Coronary artery (tissue), 2 donors: Measurements from ENCODE around the gene HMGXB3.

Source experiments
- DNase-seq: peaks from one replicate; pipeline ENCODE4 v3.0.0-alpha.2; 2017; ENCODE audit warnings: low spot score
- H3K27ac ChIP-seq, 2 donors: fragments of 200-600 bp; sonication (generic); one replicate each; pipeline ENCODE4 v1.5.1; 2016 to 2019
- H3K4me3 ChIP-seq: fragments of 200-600 bp; sonication (generic); 2 replicates; pipeline ENCODE4 v1.5.1; 2016; ENCODE audit warnings: mild to moderate bottlenecking, moderate library complexity
- TF ChIP-seq, protein P1 (sequence below): fragments of 200-600 bp; sonication (generic); IDR thresholded peaks from one replicate; pipeline ENCODE4 v1.5.1; 2019; ENCODE audit warnings: antibody characterized with exemption

Gene HMGXB3

DNA sequence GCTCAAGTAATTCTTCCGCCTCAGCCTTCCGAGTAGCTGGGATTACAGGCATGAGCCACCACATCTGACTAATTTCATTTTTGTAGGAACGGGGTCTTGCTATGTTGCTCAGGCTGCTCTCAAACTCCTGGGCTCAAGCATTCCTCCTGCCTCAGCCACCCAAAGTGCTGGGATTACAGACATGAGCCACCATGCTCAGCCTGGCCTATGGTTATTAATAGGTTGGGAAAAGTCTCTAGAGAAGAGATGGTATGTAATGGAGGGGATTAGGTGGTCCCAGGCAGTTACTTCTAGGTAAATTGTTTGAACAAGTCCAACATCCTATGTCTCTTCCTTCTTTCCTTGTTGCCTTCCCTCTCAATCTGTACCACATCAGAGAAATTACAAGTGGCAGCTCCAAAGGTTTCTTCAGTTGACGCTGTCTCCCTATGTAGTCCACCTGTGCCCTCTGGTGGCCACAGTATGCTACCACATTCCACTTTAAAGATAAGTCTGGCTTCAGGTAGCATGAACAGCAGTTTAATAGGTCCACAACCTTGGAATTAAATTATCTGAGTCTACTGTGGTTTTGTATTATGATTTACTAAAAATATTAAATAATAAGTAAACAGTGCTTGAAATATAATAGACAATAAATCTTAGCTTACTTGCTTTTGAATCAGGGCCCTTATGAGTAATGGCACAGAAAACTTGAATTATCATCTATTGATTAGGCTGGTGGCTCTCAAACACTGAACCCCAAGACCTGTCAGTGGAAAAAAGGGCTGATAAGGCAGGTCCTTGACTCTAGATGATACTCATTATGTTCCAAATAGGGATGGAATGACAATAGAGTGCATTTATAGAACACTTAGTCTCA is 9.8 kb upstream of the HMGXB3 start:
- no peak overlapping the region for H3K4me3 ChIP-seq
- no peak for DNase-seq
- TF ChIP-seq, protein P1, sequence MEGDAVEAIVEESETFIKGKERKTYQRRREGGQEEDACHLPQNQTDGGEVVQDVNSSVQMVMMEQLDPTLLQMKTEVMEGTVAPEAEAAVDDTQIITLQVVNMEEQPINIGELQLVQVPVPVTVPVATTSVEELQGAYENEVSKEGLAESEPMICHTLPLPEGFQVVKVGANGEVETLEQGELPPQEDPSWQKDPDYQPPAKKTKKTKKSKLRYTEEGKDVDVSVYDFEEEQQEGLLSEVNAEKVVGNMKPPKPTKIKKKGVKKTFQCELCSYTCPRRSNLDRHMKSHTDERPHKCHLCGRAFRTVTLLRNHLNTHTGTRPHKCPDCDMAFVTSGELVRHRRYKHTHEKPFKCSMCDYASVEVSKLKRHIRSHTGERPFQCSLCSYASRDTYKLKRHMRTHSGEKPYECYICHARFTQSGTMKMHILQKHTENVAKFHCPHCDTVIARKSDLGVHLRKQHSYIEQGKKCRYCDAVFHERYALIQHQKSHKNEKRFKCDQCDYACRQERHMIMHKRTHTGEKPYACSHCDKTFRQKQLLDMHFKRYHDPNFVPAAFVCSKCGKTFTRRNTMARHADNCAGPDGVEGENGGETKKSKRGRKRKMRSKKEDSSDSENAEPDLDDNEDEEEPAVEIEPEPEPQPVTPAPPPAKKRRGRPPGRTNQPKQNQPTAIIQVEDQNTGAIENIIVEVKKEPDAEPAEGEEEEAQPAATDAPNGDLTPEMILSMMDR: peak; percentile 93
- no peak overlapping the region for H3K27ac ChIP-seq

DNA sequence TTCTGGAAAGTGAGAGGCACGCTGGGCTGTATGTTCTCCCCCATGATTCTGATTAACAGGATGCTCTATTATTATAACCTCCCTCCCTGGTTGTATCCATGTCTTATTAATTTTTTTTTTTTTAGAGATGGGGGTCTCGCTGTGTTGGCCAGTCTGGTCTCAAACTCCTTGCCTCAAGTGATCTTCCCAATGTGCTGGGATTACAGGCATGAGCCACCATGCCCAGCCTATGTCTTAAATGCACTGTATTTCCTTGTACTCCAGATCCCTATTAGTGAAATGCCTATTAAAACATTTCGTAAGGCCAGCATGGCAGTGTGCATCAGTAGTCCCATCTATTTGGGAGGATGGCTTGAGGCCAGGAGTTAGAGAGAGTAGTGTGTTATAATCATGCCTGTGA is 7.1 kb upstream of the HMGXB3 start:
- Histone ChIP-seq H3K4me3 (no peak overlapping the region), H3K27ac (no peak overlapping the region)
- no peak for DNase-seq
- TF ChIP-seq, protein P1: no peak

DNA sequence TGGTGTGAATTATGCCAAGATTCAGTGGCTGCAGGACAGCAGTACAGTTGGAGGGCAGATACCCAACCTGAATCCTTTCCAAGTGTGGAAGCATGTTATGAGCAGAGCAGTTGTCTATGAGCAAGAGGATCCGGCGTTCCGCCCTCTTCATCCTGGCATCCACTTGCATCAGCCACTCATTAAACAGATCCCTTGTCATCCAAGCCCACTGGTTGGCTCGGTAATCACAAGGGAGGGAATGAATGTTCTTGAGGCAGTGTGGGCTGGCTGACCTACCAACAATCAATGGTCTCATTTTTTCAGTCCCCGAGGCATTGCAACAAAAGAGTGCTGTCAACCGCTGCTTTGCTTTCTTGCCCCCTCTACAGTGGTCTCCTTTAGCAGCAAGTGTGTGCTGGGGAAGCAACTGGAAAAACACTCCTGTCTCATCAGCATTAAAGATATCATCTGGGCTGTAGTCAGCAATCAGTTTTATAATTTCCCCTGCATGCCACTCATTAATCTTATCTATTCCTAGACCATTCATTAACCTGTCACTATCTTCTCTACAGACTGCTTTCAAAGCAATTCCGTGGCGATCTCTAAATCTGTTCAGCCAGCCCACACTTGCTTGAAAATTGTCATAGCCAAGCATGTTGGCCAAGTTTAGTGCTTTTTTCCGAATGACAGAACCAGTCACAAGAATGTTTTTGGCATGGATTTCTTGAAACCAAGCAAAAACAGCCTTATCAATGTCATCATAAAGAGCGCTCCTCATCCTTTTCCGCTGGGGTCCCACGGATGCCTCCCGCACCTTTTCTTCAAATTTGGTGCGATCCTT is 4.9 kb upstream of the HMGXB3 start:
- H3K27ac ChIP-seq: peak overlapping the region in 1 of 2 donors; percentile 15
- TF ChIP-seq, protein P1: no peak
- H3K4me3 ChIP-seq: no peak overlapping the region
- DNase-seq: no peak

DNA sequence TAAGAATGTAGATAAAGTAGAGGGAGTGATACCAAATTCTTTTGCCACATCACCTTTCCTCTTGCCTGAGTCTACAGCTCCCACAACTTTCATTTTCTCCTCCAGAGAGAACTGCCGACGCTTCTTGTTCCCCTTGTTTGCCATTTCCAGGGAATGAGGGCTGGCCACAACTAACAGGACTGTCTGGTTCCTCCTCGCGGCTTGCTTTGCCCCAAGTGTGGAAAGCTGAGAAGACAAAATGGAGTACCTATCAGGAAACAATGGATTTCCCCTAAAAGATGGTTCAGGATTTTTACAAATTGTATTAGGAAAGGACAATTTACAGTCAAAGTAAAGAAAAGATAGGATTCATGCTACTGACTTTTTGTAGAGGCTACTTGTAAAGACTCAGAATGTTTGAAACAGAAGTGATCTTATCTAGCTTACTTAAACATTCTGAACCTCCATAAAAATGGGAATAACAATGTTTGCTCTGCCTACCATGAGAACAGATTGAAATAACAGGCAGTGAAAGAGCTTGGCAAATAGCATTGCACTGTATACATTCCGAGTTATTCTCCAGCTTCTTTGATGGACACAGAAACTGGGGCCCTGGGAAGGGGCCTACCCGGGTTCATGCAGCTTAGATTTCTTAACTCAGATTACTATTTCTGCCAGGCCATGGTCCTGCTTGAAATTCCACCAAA is 4.2 kb upstream of the HMGXB3 start:
- DNase-seq: no peak
- H3K27ac ChIP-seq: no peak overlapping the region
- TF ChIP-seq, protein P1: no peak
- H3K4me3 ChIP-seq: no peak overlapping the region

DNA sequence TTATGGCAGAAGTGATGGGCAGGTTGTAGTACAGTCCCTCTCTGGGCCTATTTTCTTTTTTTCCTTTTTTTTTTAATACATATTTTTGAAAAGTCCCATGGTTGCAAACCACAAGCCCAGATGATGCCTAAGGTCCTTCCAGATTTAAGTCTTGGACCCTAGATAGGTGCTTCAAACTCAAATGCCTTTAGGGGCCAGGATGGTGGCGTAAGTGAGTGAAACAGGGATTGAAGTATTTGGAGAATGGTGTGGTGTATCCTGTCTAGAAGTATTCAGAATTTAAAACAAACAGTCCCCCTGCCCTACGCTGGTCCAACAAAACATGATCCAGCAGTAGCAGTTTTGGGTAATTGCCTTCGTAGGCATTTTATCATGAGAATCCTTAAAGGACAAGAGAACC is 2.3 kb upstream of the HMGXB3 start:
- TF ChIP-seq, protein P1: no peak
- no peak for DNase-seq
- no peak overlapping the region for H3K27ac ChIP-seq
- no peak overlapping the region for H3K4me3 ChIP-seq

DNA sequence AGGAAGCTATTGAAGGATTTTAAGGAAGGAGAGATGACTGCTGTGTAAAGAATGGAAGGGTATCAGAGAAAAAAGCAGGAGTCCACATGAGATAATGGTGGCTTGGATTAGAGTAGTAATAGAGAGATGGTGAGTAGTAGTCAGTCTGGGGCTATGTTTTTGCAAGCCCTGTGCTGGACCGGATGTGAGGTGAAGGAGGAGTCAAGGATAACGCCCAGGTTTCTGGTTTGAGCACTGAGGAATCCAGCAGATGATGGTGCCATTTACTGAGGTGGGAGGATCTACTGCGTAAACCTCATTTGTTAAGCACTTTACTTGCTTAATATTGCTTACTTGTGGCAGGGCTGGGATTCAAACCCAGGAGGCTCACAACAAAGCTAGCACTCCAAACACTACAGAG is 1.2 kb upstream of the HMGXB3 start:
- TF ChIP-seq, protein P1: no peak
- DNase-seq: no peak
- H3K27ac ChIP-seq: peak overlapping the region in 1 of 2 donors; percentile 93
- H3K4me3 ChIP-seq: peak overlapping the region; percentile 93
